Astrocyte of the spinal cord (primary cell): ENCODE data around the gene CGB3.

Experiments
- DNase-seq: peaks from one replicate; pipeline ENCODE4 v3.0.0; 2011; ENCODE audit warnings: low read depth, low spot score
- H3K4me3 ChIP-seq: 2 replicates; pipeline ENCODE4 v1.5.1; 2011; ENCODE audit warnings: low read depth, mild to moderate bottlenecking, low read length, moderate library complexity
- CTCF ChIP-seq: IDR thresholded peaks from 2 replicates; pipeline ENCODE4 v1.5.1; 2012; ENCODE audit warnings: low read depth, mild to moderate bottlenecking, low read length, inconsistent platforms
- in situ Hi-C: cut with HindIII; loops from 2 replicates; pipeline ENCODE4 v1.10.0; 2017; ENCODE audit warnings: low sequenced_read_pairs

CGB3 gene

GRCh38 chr19:48975947-48976847 is 47.9 kb downstream of the CGB3 start:
- no peak for DNase-seq
- TF ChIP-seq CTCF: no peak
- in situ Hi-C loops: no loop called here
- no peak overlapping the region for H3K4me3 ChIP-seq
